GM23338 (cell line): ENCODE data around the gene TMEM30A.

Source experiments
- CREB1 ChIP-seq: fragments of 250-450 bp; sonication (Bioruptor Pico); IDR thresholded peaks from 2 replicates; pipeline ENCODE4 v1.5.0; 2020; ENCODE audit warnings: low read depth, mild to moderate bottlenecking, moderate library complexity
- CTCF ChIP-seq, 2 experiments: fragments of 200-600 bp in 1 of 2; sonication (generic) in 1 of 2; conservative IDR thresholded peaks; 2 replicates each; pipeline versions ENCODE4 v1.5.1 to v1.6.1; 2016 to 2017; ENCODE audit warnings: antibody characterized with exemption in 2 of 2, low read depth in 2 of 2, mild to moderate bottlenecking in 2 of 2, moderate library complexity in 1 of 2
- ETS1 ChIP-seq: IDR thresholded peaks from 2 replicates; pipeline ENCODE4 v1.6.1; 2016; ENCODE audit warnings: antibody characterized with exemption
- EZH2 ChIP-seq: fragments of 200-600 bp; sonication (generic); IDR thresholded peaks from one replicate; pipeline ENCODE4 v1.8.0; 2017; ENCODE audit warnings: antibody characterized with exemption, mild to moderate bottlenecking, low read depth; ENCODE audit not compliant: unreplicated experiment
- EZH2phosphoT487 ChIP-seq: fragments of 200-600 bp; sonication (generic); IDR thresholded peaks from one replicate; pipeline ENCODE4 v1.8.1; 2018; ENCODE audit warnings: antibody characterized with exemption; ENCODE audit not compliant: unreplicated experiment
- JUNB ChIP-seq: IDR thresholded peaks from one replicate; pipeline ENCODE4 v1.6.1; 2016; ENCODE audit warnings: antibody characterized with exemption; ENCODE audit not compliant: unreplicated experiment
- POLR2AphosphoS5 ChIP-seq: IDR thresholded peaks from 2 replicates; pipeline ENCODE4 v1.6.1; 2016; ENCODE audit warnings: antibody characterized with exemption, low read depth
- STAT1 ChIP-seq: IDR thresholded peaks from one replicate; pipeline ENCODE4 v1.6.1; 2016; ENCODE audit warnings: antibody characterized with exemption; ENCODE audit not compliant: unreplicated experiment
- ZNF331 ChIP-seq: fragments of 250-450 bp; sonication (Bioruptor Pico); IDR thresholded peaks from 2 replicates; pipeline ENCODE4 v1.5.0; 2020; ENCODE audit warnings: low read depth, mild to moderate bottlenecking, moderate library complexity
- TF ChIP-seq, protein P1 (sequence below): IDR thresholded peaks from one replicate; pipeline ENCODE4 v1.6.1; 2018; ENCODE audit warnings: antibody characterized with exemption; ENCODE audit not compliant: unreplicated experiment
- TF ChIP-seq, protein P2 (sequence below): fragments of 250-450 bp; sonication (Bioruptor Pico); IDR thresholded peaks from 2 replicates; pipeline ENCODE4 v1.5.0; 2020; ENCODE audit warnings: mild to moderate bottlenecking, moderate library complexity

DNA sequence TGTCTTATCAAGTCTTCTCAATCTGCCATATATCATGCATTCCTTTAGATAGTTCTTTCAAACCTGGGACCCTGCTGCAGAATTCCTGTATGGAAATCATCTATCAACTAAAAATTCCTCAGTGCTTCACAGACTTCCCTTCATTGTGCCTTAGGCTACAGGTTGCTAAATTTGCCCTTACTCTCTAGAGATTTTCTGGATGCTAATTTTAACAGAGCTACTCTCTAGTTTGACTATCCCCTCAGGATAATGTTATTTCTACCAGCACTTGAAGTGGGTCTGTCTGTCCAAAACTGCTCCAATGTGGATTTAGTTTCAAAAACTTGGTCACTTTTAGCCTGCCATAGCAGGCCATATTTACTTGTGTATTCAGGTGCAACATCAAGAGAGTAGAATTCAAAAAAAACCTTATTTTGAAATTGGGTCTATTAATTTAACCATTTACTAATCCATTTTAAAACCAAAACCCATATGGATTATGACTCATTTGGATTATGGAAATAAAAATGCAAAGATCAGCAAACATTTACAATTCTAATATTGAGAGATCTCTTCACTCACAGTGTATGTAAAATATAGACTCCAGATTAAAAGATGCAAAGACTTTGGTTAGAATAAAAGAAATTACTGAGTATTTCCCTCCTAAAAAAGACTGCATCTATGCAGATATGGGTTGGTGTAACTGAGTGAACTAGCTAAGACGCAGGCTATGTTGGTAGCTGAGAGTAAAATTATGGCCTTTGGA, 27.1 kb downstream of the TMEM30A start:
- no peak for TF ChIP-seq CTCF (conservative IDR thresholded peaks at IDR 0.05; ENCODE audit: low read depth in 2 of 2)
- TF ChIP-seq POLR2AphosphoS5: no peak
- no peak for TF ChIP-seq CREB1 (CRISPR knock-in tag)
- no peak for TF ChIP-seq STAT1
- no peak for TF ChIP-seq JUNB
- TF ChIP-seq EZH2phosphoT487: no peak
- TF ChIP-seq EZH2: no peak
- TF ChIP-seq, protein P1, sequence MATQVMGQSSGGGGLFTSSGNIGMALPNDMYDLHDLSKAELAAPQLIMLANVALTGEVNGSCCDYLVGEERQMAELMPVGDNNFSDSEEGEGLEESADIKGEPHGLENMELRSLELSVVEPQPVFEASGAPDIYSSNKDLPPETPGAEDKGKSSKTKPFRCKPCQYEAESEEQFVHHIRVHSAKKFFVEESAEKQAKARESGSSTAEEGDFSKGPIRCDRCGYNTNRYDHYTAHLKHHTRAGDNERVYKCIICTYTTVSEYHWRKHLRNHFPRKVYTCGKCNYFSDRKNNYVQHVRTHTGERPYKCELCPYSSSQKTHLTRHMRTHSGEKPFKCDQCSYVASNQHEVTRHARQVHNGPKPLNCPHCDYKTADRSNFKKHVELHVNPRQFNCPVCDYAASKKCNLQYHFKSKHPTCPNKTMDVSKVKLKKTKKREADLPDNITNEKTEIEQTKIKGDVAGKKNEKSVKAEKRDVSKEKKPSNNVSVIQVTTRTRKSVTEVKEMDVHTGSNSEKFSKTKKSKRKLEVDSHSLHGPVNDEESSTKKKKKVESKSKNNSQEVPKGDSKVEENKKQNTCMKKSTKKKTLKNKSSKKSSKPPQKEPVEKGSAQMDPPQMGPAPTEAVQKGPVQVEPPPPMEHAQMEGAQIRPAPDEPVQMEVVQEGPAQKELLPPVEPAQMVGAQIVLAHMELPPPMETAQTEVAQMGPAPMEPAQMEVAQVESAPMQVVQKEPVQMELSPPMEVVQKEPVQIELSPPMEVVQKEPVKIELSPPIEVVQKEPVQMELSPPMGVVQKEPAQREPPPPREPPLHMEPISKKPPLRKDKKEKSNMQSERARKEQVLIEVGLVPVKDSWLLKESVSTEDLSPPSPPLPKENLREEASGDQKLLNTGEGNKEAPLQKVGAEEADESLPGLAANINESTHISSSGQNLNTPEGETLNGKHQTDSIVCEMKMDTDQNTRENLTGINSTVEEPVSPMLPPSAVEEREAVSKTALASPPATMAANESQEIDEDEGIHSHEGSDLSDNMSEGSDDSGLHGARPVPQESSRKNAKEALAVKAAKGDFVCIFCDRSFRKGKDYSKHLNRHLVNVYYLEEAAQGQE: no peak
- TF ChIP-seq ETS1: no peak
- TF ChIP-seq, protein P2, sequence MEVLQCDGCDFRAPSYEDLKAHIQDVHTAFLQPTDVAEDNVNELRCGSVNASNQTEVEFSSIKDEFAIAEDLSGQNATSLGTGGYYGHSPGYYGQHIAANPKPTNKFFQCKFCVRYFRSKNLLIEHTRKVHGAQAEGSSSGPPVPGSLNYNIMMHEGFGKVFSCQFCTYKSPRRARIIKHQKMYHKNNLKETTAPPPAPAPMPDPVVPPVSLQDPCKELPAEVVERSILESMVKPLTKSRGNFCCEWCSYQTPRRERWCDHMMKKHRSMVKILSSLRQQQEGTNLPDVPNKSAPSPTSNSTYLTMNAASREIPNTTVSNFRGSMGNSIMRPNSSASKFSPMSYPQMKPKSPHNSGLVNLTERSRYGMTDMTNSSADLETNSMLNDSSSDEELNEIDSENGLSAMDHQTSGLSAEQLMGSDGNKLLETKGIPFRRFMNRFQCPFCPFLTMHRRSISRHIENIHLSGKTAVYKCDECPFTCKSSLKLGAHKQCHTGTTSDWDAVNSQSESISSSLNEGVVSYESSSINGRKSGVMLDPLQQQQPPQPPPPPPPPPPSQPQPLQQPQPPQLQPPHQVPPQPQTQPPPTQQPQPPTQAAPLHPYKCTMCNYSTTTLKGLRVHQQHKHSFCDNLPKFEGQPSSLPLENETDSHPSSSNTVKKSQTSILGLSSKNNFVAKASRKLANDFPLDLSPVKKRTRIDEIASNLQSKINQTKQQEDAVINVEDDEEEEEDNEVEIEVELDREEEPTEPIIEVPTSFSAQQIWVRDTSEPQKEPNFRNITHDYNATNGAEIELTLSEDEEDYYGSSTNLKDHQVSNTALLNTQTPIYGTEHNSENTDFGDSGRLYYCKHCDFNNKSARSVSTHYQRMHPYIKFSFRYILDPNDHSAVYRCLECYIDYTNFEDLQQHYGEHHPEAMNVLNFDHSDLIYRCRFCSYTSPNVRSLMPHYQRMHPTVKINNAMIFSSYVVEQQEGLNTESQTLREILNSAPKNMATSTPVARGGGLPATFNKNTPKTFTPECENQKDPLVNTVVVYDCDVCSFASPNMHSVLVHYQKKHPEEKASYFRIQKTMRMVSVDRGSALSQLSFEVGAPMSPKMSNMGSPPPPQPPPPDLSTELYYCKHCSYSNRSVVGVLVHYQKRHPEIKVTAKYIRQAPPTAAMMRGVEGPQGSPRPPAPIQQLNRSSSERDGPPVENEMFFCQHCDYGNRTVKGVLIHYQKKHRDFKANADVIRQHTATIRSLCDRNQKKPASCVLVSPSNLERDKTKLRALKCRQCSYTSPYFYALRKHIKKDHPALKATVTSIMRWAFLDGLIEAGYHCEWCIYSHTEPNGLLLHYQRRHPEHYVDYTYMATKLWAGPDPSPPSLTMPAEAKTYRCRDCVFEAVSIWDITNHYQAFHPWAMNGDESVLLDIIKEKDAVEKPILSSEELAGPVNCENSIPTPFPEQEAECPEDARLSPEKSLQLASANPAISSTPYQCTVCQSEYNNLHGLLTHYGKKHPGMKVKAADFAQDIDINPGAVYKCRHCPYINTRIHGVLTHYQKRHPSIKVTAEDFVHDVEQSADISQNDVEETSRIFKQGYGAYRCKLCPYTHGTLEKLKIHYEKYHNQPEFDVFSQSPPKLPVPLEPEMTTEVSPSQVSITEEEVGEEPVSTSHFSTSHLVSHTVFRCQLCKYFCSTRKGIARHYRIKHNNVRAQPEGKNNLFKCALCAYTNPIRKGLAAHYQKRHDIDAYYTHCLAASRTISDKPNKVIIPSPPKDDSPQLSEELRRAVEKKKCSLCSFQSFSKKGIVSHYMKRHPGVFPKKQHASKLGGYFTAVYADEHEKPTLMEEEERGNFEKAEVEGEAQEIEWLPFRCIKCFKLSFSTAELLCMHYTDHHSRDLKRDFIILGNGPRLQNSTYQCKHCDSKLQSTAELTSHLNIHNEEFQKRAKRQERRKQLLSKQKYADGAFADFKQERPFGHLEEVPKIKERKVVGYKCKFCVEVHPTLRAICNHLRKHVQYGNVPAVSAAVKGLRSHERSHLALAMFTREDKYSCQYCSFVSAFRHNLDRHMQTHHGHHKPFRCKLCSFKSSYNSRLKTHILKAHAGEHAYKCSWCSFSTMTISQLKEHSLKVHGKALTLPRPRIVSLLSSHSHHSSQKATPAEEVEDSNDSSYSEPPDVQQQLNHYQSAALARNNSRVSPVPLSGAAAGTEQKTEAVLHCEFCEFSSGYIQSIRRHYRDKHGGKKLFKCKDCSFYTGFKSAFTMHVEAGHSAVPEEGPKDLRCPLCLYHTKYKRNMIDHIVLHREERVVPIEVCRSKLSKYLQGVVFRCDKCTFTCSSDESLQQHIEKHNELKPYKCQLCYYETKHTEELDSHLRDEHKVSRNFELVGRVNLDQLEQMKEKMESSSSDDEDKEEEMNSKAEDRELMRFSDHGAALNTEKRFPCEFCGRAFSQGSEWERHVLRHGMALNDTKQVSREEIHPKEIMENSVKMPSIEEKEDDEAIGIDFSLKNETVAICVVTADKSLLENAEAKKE (CRISPR knock-in tag): no peak
- TF ChIP-seq ZNF331 (CRISPR knock-in tag): no peak
